NCI-H2171 (cell line): Measurements from ENCODE around the gene OTOA.
"Not testable (repeated sequence)": the region's sequence is repeated elsewhere in the genome, so short reads cannot be mapped to it uniquely, and the experiment has no call there.

Experiments
- DNase-seq: peaks from one replicate; lab custom pipeline; 2025; lab: John Stamatoyannopoulos, UW

OTOA gene

DNA sequence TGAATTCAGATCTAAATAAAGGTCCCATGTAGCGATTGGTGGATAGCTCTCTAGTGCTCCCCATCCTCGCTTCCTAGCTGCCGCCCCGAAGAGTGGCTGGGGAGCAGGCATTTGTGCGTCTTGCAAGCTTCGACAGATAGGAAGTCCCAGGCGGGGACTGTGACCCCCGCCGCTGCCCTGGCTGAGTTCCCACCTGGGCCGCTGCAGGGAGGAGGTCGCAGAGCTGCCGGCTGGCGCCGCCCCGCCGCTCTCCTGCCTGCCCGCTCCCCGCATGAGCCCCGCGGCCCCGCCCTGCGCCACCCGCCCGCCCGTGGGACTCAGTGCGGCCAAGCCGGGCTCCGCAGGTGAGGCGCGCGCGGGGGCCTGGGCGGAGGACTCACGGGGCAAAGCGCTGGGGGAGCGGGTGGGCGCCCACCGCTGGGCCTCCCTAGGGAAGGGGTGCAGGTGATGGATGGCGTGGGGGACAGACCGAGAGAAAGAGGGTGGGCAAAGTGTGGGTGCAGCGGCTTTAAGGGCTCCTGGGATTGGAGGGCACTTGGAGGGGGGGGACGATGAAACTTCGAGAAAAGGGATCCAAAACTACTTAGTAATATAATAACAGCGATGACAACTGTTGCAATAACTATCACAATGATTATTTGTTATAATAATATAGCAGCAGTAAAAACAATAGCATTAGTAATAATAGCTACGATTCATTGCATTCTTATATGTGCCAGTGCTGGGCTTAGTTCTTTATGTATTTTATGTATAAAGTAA, at the start of gene OTOA:
Gene OTOA (plus strand): TSS at position 80 of the 759 bp plus-strand sequence. CDS start 14,547 bp downstream, outside the sequence.
- DNase-seq = peak; percentile 51

DNA sequence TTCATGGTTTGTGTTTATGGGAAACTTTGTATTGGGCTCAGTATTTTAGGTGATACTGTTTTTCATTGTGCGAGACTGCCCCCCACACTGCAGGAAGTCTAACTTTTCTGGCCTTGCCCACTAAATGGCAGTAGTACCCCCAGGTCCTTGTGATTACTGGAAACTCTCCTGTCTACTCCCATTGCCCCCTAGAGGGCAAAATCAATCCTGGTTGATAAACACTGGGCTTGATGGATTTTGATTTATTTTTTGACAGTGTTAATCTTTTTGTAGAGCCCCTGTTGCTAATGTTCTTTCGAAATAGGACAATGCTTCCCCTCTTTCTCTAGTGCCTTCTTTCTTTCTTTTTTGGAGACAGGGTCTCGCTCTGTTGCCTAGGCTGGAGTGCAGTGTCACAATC, 48.9 kb upstream of the OTOA start:
- DNase-seq = no peak

DNA sequence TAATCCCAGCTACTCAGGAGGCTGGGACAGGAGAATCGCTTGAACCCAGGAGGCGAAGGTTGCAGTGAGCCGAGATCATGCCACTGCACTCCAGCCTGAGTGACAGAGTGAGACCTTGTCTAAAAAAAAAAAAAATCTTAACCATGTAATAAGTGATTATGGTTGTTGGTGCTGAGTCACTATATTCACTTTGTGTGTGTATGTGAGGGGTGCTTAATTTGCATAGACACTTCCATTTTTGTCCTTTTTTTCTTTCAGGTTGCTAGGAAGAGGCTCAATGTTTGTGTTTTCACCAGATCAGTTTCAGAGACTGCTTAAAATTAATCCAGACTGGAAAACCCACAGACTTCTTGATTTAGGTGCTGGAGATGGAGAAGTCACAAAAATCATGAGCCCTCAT, 46.2 kb upstream of the OTOA start:
- no peak for DNase-seq

DNA sequence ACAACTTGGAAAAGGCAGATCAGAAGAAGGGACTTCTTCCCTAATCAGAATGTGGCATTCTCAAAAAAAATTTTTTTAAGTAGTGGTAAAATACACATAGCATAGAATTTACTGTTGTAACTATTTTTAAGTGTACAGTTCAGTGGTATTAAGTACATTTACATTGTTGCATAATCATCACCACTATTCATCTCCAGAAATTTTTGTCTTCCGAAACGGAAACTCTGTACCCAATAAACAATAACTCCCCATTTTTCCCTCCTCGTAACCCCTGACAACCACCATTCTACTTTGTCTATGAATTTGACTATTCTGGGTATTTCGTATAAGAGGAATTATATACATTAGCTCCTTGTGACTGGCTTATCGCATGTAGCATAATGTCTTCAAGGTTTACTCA, 45.5 kb upstream of the OTOA start:
- no peak for DNase-seq

DNA sequence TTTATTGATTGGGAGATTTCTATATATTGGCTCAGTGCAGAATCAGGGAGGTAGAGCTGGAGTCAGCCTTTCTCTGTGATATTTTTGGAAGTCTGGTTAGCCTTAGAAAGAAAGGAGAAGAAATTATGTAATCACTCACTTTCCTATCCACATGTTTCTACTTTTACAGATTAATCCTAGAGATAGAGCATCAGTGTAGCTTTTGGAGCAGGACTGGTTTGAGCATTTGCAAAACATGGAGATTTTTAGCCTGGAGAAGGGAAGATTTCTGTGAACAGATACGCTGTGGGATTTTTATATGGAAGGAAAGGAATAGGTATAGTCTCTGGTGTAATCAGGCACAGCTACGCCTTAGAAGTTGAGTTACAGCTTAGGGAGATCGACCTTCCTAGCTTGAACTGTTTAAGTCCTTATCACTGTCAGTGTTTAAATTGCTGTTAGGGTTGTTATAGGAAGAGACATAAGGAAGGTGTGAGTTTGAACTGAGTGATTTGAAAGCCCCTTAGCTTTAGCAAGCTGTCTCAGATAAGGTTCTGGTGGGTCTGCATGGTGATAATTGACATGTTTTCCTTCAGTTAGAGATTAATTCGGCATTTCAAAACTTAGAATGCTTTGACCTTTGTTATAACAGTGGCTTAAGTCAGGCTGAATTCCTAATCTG, 43.9 kb upstream of the OTOA start:
- DNase-seq = no peak

DNA sequence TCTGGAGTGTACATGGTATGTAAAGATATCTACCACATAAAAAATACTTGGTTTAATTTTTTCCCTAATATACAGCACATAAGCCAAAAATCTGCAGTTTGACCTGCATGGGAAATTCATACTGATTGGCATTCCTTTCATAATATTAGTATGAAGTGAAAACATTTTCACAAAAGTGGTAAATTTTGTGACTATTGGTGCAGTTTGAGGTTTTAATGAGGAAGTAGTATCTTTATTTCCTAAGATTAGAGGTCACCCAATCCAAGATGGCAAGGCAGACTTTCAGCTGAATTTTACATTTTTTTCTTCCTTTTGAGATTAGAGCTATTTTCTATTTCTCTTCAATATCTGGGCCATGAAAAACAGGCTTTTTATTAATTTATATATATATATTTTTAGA, 43.2 kb upstream of the OTOA start:
- no peak for DNase-seq

DNA sequence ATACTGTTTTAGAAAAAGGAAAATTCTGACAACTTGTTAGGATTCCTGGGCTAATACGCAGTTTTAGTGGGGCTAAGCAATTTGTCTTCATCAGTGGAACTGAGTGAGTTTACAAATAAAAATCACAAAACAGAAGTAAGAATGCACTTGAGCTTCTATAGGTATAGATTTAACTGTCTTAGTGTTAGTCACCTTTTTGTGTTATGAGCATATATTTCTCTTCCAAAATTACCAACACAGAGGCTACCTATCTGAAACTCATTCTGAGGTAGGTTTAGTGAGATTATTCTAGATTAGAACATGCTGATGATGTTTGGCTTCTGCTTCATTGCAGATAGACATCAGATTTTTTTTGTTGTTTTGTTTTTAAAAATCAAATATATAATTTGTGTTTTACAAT, 41.2 kb upstream of the OTOA start:
- DNase-seq = no peak

DNA sequence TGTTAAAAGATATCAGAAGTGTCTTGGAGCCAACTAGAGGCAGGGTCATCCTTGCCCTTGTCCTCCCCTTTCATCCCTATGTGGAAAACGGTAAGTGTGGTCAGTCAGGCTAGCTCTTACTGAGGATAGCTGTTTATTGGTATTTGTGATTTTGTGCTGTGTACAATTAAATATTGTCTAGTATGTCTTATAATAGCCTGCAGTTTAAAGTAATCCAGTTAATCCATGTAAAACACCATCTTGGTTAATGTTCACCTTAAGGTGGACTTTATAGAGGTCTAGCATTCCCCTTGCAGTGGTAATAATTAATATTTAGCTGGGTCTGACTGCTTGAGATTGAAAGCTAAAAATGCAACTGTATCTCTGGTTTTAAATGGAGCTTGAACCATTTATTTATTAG, 38.7 kb upstream of the OTOA start:
- DNase-seq = no peak

DNA sequence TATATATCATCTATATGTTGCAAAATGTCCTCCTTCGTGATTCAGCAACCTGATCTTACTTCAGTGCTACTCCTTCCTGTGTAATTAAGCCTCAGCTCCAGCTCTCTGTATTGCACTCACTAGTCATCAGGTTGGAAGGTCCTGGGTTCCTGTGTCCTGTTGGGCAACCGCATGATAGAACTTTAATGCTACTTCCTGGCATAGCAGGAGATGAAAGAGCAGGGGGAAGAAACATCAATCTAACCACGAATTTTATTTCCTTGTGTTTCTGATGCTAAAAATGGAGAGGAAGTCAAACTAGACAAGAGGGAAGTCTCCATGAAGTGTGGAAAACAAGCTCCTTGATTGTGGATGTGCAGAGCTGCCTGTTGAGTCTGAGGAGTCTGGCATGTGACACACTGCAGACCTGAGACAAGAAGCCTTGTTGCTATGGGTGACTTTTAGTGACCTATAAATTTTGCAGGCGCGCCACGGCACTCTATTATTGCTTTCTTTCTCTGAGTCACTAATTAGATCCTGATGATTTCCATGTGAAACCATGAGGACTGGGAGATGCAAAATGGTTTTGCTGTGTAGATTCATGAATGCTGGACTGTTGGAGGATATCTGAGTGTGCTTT, 37.0 kb upstream of the OTOA start:
- DNase-seq = no peak

DNA sequence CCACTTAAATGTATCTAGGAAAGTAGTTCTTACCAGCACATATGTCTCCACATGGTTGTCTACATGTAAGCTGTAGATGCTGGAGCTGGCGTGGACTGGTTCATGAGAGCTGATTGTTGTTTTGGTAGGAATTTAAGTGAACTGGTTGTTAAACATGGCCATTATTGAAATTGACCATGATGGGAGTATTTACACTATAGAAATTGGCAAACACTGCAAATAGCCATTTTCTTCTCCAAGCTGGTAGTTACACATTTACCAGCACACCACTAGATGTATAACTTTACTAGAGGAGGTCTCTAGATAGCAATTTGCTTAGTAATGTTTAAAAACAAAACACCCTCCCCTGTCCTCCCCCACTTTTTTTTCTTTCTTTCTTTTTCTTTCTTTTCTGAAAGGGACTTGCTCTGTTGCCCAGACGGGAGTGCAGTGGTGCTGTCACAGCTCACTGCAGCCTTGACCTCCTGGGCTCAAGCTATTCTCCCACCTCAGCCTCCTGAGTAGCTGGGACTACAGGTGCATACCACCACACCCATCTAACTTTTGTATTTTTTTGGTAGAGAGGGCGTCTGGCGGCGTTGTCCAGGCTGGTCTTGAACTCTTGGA, 35.5 kb upstream of the OTOA start:
- DNase-seq = no peak

DNA sequence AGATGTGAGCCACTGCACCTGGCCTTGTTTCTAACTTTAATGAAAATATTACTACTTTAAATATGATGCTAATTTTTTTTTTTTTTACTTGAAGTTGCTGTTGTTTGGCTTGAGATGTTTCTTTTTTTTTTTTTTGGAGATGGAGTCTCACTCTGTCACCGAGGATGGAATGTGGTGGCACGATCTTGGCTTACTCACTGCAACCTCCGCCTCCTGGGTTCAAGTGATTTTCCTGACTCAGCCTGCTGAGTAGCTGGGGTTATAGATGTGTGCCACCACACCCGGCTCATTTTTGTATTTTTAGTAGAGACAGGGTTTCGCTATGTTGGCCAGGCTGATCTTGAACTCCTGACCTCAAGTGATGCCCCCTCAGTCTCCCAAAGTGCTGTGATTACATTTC, 35.0 kb upstream of the OTOA start:
- DNase-seq = no peak

DNA sequence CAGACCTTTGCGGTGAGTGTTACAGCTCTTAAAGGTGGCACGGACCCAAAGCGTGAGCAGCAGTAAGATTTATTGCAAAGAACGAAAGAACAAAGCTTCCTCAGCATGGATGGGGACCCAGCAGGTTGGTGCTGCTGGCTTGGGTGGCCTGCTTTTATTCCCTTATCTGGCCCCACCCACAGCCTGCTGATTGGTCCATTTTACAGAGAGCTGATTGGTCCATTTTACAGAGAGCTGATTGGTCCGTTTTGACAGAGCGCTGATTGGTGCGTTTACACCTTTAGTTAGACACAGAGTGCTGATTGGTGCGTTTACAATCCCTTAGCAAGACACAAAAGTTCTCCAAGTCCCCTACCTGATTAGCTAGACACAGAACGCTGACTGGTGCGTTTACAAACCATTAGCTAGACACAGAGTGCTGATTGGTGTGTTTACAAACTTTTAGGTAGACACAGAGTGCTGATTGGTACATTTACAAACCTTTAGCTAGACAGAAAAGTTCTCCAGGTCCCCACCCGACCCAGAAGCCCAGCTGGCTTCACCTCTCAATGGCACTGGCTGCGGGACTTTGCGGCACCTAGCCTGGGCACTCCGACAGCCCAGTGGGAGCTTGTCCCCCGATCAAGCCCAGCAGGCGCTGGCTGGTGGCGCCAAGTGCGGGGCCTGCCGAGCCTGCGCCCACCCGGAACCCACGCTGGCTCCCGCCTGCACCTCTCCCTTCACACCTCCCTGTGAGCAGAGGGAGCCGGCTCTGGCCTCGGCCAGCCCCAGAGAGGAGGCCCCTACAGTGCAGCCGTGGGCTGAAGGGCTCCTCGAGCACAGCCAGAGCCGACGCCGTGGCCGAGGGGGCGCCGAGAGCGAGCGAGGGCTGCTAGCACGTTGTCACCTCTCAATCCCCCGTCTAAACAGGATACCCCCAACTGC, 33.9 kb upstream of the OTOA start:
- DNase-seq = not testable (repeated sequence)

DNA sequence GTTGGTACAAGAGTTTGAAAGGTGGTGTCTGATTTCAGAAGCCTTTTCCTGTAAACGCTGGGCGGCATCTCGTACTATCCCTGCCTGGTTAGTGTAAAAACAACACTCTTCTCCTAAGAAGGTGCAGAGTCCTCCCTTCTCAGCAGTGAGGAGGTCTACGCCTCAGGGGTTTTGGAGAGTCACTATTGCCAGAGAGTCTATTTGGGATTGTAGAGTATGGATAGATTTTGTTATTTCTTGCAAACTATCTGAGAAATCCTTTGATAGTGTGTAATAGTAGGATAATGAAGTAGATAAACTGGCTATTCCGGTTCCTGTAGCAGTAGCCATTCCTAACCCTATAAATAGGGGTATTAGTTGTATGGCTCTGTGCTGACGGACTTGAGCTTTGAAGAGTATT, 32.9 kb upstream of the OTOA start:
- DNase-seq = not testable (repeated sequence)

DNA sequence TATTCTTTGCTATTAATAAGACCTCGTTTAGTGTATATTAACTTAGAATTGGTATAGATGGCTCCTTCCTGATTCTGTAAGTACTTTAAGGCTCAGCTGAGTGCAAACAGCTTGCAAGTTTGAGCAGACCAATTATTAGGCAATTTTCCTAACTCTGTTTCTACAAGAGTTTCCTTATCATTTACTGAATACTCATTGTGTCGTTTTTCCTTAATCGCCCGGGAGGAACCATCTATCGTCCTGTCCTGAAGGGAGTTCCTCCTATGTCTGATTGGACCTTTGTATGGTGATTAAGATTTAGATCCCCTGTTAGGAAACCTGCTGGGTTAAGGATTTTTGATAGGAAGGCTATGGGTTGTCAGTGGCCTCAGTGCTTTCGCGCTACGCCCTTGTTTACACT, 32.4 kb upstream of the OTOA start:
- not testable (repeated sequence) for DNase-seq

DNA sequence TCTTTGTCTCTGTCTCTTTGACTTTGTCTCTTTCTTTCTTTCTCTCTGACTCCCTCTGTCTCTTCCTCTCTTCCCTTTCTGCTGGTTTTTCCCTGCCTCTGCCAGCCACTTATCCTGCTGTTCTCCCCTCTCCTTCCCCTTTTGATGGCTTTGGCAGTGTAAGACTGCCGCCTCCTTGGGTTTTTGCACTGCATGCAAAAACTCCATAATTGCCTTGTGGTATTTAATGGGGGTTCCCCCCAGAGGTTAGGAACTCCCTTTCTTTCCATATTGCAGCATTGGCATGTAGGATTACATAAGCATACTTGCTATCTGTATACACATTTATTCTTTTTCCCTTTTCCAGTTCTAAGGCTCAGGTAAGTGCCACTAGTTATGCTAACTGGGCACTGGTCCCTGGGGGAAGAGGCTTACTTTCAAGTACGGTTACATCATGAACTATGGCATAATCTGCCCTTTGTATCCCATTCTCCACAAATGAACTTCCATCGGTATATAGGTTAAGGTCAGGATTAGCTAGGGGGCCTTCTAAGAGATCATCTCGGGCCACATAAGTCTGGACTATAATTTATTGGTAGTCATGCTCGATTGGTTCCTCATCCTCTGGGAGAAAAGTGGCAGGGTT, 31.7 kb upstream of the OTOA start:
- DNase-seq = not testable (repeated sequence)

DNA sequence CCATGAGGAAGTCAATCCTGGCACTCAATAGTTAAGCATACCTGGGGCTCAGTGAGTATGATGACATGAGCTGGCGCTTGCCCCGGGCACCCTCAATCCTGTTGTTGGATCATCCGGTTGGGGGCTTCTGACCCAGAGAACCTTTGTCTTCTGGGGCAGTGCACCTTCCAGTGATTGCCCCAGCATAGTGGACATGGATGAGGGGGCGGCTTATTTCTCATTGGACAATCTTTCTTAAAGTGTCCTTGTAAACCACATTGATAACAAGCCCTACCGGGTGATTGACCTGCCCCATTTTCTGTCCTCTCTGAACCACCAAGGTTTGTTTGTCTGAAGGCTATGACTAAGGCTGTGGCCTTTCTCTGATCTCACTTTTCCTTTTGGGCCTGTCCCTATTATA, 29.6 kb upstream of the OTOA start:
- DNase-seq = no peak

DNA sequence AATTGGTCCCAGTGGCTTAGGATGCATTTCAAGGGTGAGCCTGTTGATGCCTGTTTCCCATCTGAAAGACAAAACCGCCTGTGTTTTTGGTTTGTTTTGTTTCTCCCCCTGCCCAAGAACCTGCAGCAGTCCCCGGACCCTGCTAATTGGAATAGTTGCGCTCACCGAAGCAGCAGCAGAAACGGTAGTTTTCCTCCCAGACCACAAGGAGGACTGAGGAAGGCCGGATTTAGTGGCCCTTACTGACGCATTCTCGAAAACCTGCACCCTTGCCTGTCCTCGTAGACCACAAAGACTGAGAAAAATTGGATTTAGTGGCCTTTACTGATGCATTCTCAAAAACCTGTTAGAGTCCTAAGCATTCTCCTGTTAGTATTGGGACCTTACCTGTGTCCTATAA, 28.1 kb upstream of the OTOA start:
- not testable (repeated sequence) for DNase-seq

DNA sequence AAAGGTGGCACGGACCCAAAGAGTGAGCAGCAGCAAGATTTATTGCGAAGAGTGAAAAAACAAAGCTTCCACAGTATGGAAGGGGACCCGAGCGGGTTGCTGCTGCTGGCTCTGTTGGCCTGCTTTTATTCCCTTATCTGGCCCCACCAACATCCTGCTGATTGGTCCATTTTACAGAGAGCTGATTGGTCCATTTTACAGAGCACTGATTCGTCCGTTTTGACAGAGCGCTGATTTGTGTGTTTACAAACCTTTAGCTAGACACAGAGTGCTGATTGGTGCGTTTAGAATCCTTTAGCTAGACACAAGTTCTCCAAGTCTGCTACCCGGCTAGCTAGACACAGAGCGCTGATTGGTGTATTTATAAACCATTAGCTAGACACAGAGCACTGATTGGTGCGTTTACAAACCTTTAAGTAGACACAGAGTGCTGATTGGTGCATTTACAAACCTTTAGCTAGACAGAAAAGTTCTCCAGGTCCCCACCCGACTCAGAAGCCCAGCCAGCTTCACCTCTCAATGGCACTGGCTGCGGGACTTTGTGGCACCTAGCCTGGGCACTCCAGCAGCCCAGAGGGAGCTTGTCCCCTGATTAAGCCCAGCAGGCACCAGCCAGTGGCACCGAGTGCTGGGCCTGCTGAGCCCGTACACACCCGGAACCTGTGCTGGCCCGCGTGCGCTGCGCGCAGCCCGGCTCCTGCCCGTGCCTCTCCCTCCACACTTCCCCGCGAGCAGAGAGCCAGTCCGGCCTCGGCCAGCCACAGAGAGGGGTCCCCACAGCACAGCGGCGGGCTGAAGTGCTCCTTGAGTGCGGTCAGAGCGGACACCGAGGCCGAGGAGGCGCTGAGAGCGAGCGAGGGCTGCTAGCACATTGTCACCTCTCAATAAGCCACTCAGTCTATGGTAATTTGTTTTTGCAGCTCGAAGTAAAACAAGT, 26.5 kb upstream of the OTOA start:
- no peak for DNase-seq

DNA sequence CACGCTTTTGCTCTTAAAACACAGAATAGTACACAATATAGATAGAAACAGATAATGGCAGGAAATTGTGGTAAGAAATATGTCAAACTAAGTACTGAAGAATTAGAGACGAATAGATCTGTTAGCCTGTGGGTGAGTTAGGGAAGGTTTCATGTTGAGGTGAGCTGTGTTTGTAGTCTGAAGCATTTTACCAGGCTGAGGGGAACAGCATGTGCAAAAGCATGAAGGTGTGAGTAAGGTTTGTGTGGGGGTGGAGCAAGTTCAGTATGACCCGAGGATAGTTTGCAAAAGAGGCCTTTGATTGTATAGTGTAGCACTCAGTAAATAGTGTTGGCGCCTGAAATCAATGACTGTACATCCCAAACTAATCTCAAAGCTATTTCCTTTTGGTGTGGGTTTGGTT, 25.2 kb upstream of the OTOA start:
- no peak for DNase-seq

DNA sequence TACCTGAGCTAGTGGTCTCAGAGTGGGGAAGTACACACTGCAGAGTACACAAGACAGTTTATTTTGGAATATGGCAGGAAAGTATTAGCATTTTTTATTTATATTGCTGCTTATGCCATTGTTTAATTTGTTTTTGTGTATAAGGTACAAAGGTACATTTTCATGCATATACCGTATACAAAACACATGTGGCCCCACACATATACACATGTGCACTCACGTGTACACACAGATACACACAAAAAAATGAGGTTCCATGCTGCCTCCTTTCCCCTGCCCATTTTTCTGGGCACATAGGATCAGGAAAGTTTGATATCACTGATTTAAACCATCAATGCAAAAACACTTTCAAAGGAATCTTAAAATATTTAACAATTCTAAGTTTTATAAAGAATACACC, 24.3 kb upstream of the OTOA start:
- no peak for DNase-seq
